ENCODE results near the gene HSF5. TPM values are rescaled to one million over a fixed set of nuclear protein-coding genes. Genes with fewer than 3 reads are reported as not detected.

Gene HSF5
- total RNA-seq, 1 experiment from 2014 or later, result not detected

DNA sequence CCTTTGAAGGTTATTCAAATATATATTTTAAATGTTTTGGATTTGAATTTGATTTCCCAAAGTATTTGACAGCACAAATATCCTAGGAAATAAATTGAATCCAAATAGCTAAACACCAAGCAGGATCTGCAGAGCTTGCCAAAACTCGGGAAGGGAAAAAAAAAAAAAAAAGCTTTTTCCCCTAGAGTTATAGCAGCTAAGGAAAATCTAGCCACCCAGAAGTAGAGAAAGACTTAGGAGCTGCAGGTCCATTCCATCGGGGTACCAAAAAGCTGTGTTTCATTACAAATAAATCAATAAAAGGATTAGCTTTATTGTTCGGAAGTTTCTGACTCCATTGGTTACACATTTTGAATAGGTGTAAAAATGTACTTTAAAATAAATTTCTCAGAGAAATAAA is 19.3 kb downstream of the HSF5 start:
- ChIA-PET CTCF (no interaction called here), RAD21 (ENCODE audit: low non-redundant PET in 1 of 2, low total read pairs in 2 of 2, uncharacterized antibody in 2 of 2, unreplicated experiment in 2 of 2) (no interaction called here), POLR2A (interaction anchor here (1.0 kb wide), 1 partner anchor 163 kb away, joined by 3 read pairs; no protein-coding TSS in a partner anchor)
- Histone ChIP-seq H3K27ac (ENCODE audit: low read depth, low read length) (no peak overlapping the region), H4K20me1 (ENCODE audit: insufficient read depth) (no peaks in the 10 kb centered on the region), H3K4me3 (replicated peaks in 1 of 2; ENCODE audit: low read depth in 1 of 2, low read length in 2 of 2) (no peak overlapping the region), H3K9me2 (ENCODE audit: insufficient read depth) (no peaks in the 10 kb centered on the region), H3K36me3 (ENCODE audit: control insufficient read depth in 1 of 2, insufficient read depth in 2 of 2, low read length in 2 of 2) (no peaks in the 10 kb centered on the region), H3K4me2 (ENCODE audit: low read length) (no peak overlapping the region), H3K9ac (ENCODE audit: low read length) (no peak overlapping the region), H2AFZ (ENCODE audit: low read depth, low read length, poor library complexity, severe bottlenecking) (no peak overlapping the region), H3K79me2 (ENCODE audit: insufficient read depth, low read length) (no peaks in the 10 kb centered on the region), H3K4me1 (ENCODE audit: control insufficient read depth in 1 of 2, insufficient read depth in 2 of 2, low read length in 2 of 2) (no peaks in the 10 kb centered on the region), H3K9me3 (ENCODE audit: control insufficient read depth in 1 of 2, insufficient read depth in 1 of 2, low read depth in 1 of 2, low read length in 2 of 2) (no peaks in the 10 kb centered on the region), H3K27me3 (ENCODE audit: insufficient read depth, low read length) (0 out of 2 replicates have a peak, but pooled peaks cover 3% of the 10 kb centered on the region)
- intact Hi-C loops (cut with micrococcal nuclease), result no loop called here
- ATAC-seq (no peak), DNase-seq (ENCODE audit: low read depth, low spot score) (no peak)
- BruUV-seq (replicated peaks), result no TSS peak
- no peak for TF ChIP-seq EZH2phosphoT487 (IDR thresholded peaks at IDR 0.05; ENCODE audit: borderline replicate concordance)
- TF ChIP-seq, protein P1, sequence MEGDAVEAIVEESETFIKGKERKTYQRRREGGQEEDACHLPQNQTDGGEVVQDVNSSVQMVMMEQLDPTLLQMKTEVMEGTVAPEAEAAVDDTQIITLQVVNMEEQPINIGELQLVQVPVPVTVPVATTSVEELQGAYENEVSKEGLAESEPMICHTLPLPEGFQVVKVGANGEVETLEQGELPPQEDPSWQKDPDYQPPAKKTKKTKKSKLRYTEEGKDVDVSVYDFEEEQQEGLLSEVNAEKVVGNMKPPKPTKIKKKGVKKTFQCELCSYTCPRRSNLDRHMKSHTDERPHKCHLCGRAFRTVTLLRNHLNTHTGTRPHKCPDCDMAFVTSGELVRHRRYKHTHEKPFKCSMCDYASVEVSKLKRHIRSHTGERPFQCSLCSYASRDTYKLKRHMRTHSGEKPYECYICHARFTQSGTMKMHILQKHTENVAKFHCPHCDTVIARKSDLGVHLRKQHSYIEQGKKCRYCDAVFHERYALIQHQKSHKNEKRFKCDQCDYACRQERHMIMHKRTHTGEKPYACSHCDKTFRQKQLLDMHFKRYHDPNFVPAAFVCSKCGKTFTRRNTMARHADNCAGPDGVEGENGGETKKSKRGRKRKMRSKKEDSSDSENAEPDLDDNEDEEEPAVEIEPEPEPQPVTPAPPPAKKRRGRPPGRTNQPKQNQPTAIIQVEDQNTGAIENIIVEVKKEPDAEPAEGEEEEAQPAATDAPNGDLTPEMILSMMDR (IDR thresholded peaks at IDR 0.05 in 2 of 3, conservative IDR thresholded peaks at IDR 0.05 in 1 of 3; ENCODE audit: borderline replicate concordance in 1 of 3, insufficient read depth in 1 of 3, low read depth in 2 of 3, low read length in 2 of 3), result no peak
- no peak for TF ChIP-seq SRF (IDR thresholded peaks at IDR 0.05; ENCODE audit: low read depth)
- no peak for TF ChIP-seq SIN3A (IDR thresholded peaks at IDR 0.05; ENCODE audit: low read depth)
- TF ChIP-seq TCF7L2 (IDR thresholded peaks at IDR 0.05; ENCODE audit: borderline replicate concordance, extremely low read depth, insufficient read depth, insufficient read length), result no peak
- no peak for TF ChIP-seq EZH2 (IDR thresholded peaks at IDR 0.05)
- no peak for TF ChIP-seq JUND (IDR thresholded peaks at IDR 0.05)
- TF ChIP-seq, protein P2, sequence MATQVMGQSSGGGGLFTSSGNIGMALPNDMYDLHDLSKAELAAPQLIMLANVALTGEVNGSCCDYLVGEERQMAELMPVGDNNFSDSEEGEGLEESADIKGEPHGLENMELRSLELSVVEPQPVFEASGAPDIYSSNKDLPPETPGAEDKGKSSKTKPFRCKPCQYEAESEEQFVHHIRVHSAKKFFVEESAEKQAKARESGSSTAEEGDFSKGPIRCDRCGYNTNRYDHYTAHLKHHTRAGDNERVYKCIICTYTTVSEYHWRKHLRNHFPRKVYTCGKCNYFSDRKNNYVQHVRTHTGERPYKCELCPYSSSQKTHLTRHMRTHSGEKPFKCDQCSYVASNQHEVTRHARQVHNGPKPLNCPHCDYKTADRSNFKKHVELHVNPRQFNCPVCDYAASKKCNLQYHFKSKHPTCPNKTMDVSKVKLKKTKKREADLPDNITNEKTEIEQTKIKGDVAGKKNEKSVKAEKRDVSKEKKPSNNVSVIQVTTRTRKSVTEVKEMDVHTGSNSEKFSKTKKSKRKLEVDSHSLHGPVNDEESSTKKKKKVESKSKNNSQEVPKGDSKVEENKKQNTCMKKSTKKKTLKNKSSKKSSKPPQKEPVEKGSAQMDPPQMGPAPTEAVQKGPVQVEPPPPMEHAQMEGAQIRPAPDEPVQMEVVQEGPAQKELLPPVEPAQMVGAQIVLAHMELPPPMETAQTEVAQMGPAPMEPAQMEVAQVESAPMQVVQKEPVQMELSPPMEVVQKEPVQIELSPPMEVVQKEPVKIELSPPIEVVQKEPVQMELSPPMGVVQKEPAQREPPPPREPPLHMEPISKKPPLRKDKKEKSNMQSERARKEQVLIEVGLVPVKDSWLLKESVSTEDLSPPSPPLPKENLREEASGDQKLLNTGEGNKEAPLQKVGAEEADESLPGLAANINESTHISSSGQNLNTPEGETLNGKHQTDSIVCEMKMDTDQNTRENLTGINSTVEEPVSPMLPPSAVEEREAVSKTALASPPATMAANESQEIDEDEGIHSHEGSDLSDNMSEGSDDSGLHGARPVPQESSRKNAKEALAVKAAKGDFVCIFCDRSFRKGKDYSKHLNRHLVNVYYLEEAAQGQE (IDR thresholded peaks at IDR 0.05; ENCODE audit: low read depth), result no peak
- no peak for TF ChIP-seq FOSL1 (IDR thresholded peaks at IDR 0.05; ENCODE audit: low read depth)
- TF ChIP-seq ZNF274 (IDR thresholded peaks at IDR 0.05; ENCODE audit: low read depth, low read length), result no peak
